HG03439 (cell line): ENCODE results near the gene ASB10.

Experiments
- ATAC-seq: cut with Tn5 transposase; IDR thresholded peaks from one replicate; pipeline ENCODE4 v1.9.1; 2021; ENCODE audit warnings: mild to moderate bottlenecking, moderate library complexity; ENCODE audit not compliant: unreplicated experiment

Gene ASB10, protein sequence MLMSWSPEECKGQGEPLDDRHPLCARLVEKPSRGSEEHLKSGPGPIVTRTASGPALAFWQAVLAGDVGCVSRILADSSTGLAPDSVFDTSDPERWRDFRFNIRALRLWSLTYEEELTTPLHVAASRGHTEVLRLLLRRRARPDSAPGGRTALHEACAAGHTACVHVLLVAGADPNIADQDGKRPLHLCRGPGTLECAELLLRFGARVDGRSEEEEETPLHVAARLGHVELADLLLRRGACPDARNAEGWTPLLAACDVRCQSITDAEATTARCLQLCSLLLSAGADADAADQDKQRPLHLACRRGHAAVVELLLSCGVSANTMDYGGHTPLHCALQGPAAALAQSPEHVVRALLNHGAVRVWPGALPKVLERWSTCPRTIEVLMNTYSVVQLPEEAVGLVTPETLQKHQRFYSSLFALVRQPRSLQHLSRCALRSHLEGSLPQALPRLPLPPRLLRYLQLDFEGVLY

GRCh38 chr7:151186640-151187408 is at the start of gene ASB10:
TSS of gene ASB10 (minus strand) at chr7:151187250. CDS start at chr7:151187130, 120 bp downstream.
- no peak for ATAC-seq

GRCh38 chr7:151236406-151236805 is 49.4 kb upstream of the ASB10 start:
- no peak for ATAC-seq

- no peak for ATAC-seq
Measured at GRCh38 chr7:151235091-151235787, 48.2 kb upstream of the ASB10 start.

GRCh38 chr7:151233804-151234203 is 46.8 kb upstream of the ASB10 start:
- no peak for ATAC-seq

- ATAC-seq, result peak; percentile 32
Measured at GRCh38 chr7:151232917-151233701, 46.1 kb upstream of the ASB10 start.

GRCh38 chr7:151232091-151232916 is 45.3 kb upstream of the ASB10 start, which contains the start of gene CHPF2:
TSS of gene CHPF2 (plus strand) at chr7:151232483. CDS start at chr7:151234012, 1,529 bp downstream.
- ATAC-seq, result peak; percentile 96

DNA sequence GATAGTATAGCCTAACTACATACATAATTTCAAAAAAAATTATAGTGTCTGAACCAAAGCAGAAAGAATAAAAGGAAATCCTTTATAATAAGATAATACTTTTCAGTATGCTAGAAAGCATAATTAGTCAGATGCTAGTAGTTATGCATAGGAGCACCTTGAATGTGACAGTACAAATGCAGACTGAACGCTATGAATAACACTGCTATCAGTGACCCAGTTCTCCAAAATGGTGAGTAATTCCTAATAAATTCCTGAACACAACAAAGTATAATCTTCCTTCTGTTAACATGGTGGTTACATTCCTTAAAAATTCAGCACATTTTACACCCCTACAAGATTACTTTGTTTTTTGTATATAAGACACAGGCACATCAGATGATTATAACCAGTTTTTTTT is 44.0 kb upstream of the ASB10 start:
- ATAC-seq, result no peak

DNA sequence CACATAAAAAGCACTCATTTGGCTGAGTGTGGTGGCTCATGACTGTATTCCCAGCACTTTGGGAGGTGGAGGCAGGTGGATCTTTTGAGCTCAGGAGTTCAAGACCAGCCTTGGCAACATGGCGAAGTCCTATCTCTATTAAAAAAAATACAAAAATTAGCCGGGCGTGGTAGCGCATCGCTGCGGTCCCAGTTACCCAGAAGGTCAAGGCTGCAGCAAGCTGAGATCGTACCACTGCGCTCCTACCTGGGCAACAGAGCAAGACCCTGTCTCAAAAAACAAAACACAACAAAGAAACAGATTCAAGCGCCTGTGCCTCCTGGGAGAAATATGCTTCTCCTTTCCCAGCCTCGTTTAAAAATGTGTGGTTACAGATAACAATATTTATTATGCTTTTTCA is 42.2 kb upstream of the ASB10 start:
- ATAC-seq, result no peak

DNA sequence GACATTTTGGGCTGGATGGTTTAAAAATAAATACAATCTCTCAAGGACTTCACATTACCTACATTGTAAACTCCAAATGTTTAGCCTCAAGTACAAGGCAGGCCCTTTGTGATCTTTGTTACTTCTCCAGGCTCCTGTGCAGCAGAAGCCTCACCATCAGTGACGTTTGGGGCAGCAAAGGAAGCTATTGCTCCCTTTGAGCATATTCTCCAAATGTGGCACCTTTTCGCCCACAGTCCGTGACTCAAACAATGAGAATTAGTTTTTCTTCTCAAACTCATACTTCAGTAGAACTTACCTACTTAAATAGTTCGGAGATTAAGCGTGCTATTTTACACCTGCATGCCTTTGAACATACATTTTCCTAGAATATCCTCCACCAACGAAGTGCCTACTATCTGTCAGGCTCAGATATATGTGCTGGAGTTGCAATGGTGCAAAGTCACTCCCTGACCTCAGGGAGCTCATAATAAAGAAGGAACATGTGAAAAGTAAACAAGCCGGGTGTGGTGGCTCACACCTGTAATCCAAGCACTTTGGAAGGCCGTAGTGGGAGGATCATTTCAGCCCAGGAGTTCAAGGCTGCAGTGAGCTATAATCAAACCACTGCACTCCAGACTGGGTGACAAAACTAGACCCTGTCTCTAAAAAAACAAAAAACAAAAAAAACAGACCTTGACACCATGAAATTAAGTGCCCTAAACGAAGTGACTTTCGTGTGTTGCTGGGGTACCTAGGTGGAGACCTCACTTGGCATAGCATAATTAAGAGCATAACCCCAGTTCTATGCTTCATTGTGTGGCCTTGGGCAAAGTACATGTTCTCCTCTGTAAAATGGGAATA is 41.2 kb upstream of the ASB10 start:
- no peak for ATAC-seq

DNA sequence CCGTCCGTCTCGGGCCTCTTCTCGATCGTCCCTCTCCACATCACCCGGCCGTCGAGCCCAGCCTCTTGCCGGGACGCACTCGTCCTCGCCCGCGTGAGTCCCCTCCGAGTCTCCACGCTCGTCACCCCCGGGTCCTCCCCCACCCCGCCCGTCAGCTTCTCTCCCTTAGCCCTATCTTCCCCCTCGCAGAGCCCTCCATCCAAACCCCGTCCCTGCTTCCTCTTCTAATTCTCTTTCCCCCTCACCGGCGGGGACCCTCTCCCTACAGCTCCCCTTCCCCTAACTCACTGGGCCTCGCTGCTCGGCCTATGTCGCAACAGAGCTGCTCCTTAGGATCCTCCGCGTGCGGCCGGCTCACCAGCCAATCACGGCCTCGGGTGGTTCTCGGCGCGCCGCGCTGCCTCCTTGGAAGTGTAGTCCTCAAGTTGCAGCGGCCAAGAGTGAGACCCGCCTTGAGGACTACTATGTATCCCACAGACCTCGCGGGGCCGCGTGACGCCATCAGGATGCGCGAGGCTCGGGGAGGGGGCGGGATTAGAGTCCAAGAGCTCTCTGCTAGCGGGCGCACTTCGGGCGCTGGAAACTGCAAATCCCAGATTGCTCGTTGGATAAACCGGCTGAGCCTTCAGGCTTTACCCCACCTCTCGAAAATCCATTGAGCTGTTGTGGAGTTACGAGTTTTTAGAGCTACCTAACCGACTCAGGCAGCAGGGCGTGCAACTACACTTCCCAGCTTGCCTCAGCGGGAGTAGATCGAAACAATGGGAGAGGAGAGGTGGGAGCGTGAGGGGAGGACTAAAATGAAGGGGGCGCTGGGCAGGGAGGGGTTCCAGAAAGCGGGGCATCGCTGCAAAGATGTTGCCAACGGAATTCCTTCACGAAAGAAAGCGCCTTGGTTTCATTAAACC is 40.1 kb upstream of the ASB10 start, which contains the start of gene ABCF2:
Gene ABCF2 (minus strand): TSS at position 331 of the 908 bp plus-strand sequence. CDS start 747 bp downstream, outside the sequence.
- ATAC-seq, result peak; percentile 97

DNA sequence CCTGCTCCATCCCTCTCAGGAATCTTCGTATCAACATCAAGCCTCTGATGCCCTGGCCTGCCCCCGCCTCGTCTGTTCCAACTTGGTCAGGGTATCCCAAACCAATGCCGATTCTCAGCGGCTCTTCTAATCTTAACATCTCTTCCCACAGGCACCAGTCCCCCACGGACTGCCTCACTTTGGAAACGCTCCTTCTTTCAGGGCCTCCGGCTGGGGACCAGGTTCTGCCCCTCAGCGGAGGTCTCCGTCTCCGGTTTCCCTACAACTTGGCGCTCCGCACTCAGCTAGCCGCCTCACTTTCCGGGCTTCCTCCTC is 39.5 kb upstream of the ASB10 start:
- ATAC-seq, result peak; percentile 14

DNA sequence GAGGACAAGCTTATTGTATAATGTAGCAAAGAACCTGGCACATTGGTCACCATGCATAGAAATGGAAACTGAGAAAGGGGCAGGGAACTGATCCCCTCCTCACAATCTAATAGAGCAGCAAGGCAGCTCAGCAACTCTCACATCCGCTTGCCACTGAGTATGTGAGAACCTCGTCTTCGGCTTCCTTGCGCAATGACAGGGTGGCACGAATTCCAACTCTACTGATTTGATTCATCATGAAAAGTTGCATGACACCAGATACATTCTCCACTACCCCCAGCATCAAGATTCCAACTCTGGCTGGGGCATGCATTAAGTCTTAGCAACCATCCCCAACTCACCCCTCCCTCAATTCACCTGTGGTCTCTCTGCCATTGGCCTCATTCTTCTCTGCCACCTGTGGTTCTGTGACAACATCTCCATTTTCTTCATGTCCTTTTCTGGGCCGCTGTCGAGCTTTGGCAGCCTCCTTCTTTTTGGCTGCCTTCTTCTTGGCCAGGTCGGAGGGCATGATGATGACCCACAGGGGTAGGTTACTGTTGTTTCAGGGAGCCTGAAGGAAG is 39.0 kb upstream of the ASB10 start:
- ATAC-seq, result no peak

GRCh38 chr7:151223728-151224127 is 36.7 kb upstream of the ASB10 start:
- ATAC-seq, result no peak

GRCh38 chr7:151218170-151218569 is 31.1 kb upstream of the ASB10 start:
- ATAC-seq, result no peak

- no peak for ATAC-seq
Measured at GRCh38 chr7:151215396-151215795, 28.3 kb upstream of the ASB10 start.

DNA sequence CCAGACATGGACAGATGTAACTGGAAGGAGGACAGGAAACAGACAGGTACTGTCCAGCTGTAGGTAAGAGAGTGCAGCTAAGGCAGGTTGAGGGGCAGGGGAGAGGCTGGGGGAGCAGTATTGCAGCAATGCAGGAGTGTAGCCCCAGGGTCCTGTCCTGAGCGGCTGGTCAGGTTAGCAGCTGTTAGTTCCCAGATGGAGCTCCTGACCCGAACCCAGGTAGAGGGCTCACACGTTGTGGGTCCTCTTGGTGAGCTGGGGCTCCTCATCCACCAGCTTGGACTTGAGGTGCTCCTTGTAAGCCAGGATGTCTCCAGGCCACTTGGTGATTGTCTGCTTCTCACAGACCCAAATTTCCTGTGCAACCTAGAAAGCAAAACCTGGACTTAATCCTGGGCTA is 26.8 kb upstream of the ASB10 start:
- no peak for ATAC-seq

DNA sequence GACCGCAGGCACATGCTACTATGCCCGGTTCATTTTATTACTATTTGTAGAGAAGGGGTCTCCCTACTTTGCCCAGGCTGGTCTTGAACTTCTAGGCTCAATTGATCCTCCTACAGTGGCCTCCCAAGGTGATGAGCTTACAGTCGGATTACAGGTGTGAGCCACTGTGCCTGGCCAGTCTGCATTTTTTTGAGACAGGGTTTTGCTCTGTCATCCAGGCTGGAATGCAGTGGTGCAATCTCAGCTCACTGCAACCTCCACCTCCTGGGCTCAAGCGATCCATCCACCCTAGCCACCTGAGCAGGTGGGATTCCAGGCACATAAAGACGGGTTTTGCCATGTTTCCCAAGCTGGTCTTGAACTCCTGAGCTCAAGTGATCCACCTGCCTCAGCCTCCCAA is 25.6 kb upstream of the ASB10 start:
- no peak for ATAC-seq
